Osteocyte (in vitro differentiated cells): ENCODE measurements around the gene WDR70. TPM values are rescaled to one million over a fixed set of nuclear protein-coding genes. Genes with fewer than 3 reads are reported as not detected.
"Not testable (repeated sequence)": the region's sequence is repeated elsewhere in the genome, so short reads cannot be mapped to it uniquely, and the experiment has no call there.

Experiments
- DNase-seq: peaks from one replicate; pipeline ENCODE4 v3.0.0; 2021; ENCODE audit warnings: mixed read lengths; ENCODE audit not compliant: unreplicated experiment; ENCODE audit errors: extremely low spot score
- H3K27ac Mint-ChIP-seq: one replicate; pipeline ENCODE4 v1.8.0; 2021; ENCODE audit warnings: mild to moderate bottlenecking, mixed read lengths; ENCODE audit not compliant: unreplicated experiment
- H3K27me3 Mint-ChIP-seq: one replicate; pipeline ENCODE4 v1.8.0; 2021; ENCODE audit warnings: mixed read lengths; ENCODE audit not compliant: unreplicated experiment
- H3K36me3 Mint-ChIP-seq: one replicate; pipeline ENCODE4 v1.8.0; 2021; ENCODE audit warnings: mixed read lengths; ENCODE audit not compliant: unreplicated experiment
- H3K4me1 Mint-ChIP-seq: one replicate; pipeline ENCODE4 v1.8.0; 2021; ENCODE audit warnings: mixed read lengths; ENCODE audit not compliant: unreplicated experiment
- H3K4me3 Mint-ChIP-seq: one replicate; pipeline ENCODE4 v1.8.0; 2021; ENCODE audit warnings: mild to moderate bottlenecking, moderate library complexity, mixed read lengths; ENCODE audit not compliant: unreplicated experiment
- H3K9me3 Mint-ChIP-seq: one replicate; pipeline ENCODE4 v1.8.0; 2021; ENCODE audit warnings: mixed read lengths; ENCODE audit not compliant: unreplicated experiment
- total RNA-seq: library from RNA; stranded (reverse); gene quantifications from 2 replicates; pipeline ENCODE4 v1.2.1, GENCODE V29; 2021
- TF ChIP-seq, protein P1 (sequence below): fragments of 200-600 bp; sonication (generic); IDR thresholded peaks from 2 replicates; pipeline ENCODE4 v1.5.0; 2021; ENCODE audit warnings: antibody characterized with exemption, mild to moderate bottlenecking, moderate library complexity

Gene WDR70
- total RNA-seq, 1 donor from 2014 or later, result 35.4 TPM

- no peak overlapping the region for H3K27ac Mint-ChIP-seq
- TF ChIP-seq, protein P1, sequence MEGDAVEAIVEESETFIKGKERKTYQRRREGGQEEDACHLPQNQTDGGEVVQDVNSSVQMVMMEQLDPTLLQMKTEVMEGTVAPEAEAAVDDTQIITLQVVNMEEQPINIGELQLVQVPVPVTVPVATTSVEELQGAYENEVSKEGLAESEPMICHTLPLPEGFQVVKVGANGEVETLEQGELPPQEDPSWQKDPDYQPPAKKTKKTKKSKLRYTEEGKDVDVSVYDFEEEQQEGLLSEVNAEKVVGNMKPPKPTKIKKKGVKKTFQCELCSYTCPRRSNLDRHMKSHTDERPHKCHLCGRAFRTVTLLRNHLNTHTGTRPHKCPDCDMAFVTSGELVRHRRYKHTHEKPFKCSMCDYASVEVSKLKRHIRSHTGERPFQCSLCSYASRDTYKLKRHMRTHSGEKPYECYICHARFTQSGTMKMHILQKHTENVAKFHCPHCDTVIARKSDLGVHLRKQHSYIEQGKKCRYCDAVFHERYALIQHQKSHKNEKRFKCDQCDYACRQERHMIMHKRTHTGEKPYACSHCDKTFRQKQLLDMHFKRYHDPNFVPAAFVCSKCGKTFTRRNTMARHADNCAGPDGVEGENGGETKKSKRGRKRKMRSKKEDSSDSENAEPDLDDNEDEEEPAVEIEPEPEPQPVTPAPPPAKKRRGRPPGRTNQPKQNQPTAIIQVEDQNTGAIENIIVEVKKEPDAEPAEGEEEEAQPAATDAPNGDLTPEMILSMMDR, result no peak
- H3K36me3 Mint-ChIP-seq, result peaks cover 2% of the 10 kb centered on the region
- H3K27me3 Mint-ChIP-seq, result no peaks in the 10 kb centered on the region
- H3K4me1 Mint-ChIP-seq, result no peaks in the 10 kb centered on the region
- peaks cover 6% of the 10 kb centered on the region for H3K9me3 Mint-ChIP-seq
- no peak overlapping the region for H3K4me3 Mint-ChIP-seq
- DNase-seq, result no peak
Observed at GRCh38 chr5:37575541-37576489, 196.7 kb downstream of the WDR70 start.

GRCh38 chr5:37576552-37576951, 197.4 kb downstream of the WDR70 start:
- H3K4me3 Mint-ChIP-seq, result no peak overlapping the region
- no peaks in the 10 kb centered on the region for H3K27me3 Mint-ChIP-seq
- H3K9me3 Mint-ChIP-seq, result peaks cover 6% of the 10 kb centered on the region
- peaks cover 2% of the 10 kb centered on the region for H3K36me3 Mint-ChIP-seq
- DNase-seq, result no peak
- no peak overlapping the region for H3K27ac Mint-ChIP-seq
- TF ChIP-seq, protein P1, result no peak
- no peaks in the 10 kb centered on the region for H3K4me1 Mint-ChIP-seq

DNA sequence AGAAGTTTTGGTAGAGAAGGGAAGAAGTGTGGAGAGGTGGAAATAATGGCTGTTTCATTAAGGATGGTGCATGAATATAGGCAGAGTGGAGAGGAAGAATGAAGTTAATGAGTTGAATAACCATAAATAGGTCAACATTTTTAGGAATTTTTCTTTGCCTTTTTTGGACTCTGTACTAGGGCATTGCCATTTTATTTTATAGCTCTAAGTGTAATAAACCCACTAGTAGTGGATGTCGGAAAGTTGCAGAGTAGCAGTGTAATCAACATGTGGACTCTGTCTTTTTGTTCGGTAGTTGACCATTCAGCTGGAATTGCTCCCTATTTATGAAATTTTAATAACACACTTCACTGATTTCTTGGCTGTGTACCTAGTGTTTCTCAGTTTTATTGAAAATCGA, 199.1 kb downstream of the WDR70 start:
- no peaks in the 10 kb centered on the region for H3K27me3 Mint-ChIP-seq
- peaks cover 2% of the 10 kb centered on the region for H3K36me3 Mint-ChIP-seq
- peaks cover 6% of the 10 kb centered on the region for H3K9me3 Mint-ChIP-seq
- no peak overlapping the region for H3K4me3 Mint-ChIP-seq
- H3K4me1 Mint-ChIP-seq, result no peaks in the 10 kb centered on the region
- no peak overlapping the region for H3K27ac Mint-ChIP-seq
- TF ChIP-seq, protein P1, result no peak
- no peak for DNase-seq

DNA sequence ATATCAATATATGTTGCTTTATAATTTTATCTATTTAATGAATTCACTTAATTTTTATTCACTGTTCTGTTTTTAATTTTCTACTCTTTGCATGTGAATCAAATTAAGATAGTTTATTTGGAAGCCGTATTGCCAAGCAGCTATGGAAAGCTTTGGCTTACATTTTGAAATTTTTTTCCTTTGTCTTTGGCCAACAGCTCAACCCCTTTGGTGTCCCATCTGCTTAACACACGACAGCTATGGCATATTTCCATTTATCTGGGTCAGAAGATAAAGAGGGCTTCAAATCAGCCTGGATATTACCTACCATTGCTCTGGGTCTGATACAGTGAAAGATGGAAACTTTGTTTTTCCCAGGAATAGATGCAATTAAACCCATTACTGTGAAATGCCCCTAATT, 201.0 kb downstream of the WDR70 start:
- peaks cover 2% of the 10 kb centered on the region for H3K36me3 Mint-ChIP-seq
- TF ChIP-seq, protein P1, result no peak
- H3K27ac Mint-ChIP-seq, result no peak overlapping the region
- H3K27me3 Mint-ChIP-seq, result no peaks in the 10 kb centered on the region
- no peaks in the 10 kb centered on the region for H3K4me1 Mint-ChIP-seq
- H3K9me3 Mint-ChIP-seq, result no peaks in the 10 kb centered on the region
- no peak overlapping the region for H3K4me3 Mint-ChIP-seq
- DNase-seq, result no peak

GRCh38 chr5:37582202-37582601, 203.1 kb downstream of the WDR70 start:
- Mint-ChIP-seq H3K4me1 (no peaks in the 10 kb centered on the region), H3K36me3 (no peaks in the 10 kb centered on the region), H3K27ac (no peak overlapping the region), H3K27me3 (no peaks in the 10 kb centered on the region), H3K4me3 (no peak overlapping the region), H3K9me3 (no peaks in the 10 kb centered on the region)
- TF ChIP-seq, protein P1, result no peak
- DNase-seq, result no peak

- H3K4me1 Mint-ChIP-seq, H3K36me3 Mint-ChIP-seq, H3K4me3 Mint-ChIP-seq, H3K9me3 Mint-ChIP-seq, H3K27ac Mint-ChIP-seq, H3K27me3 Mint-ChIP-seq, DNase-seq: not testable (repeated sequence)
Observed at GRCh38 chr5:37593292-37593691, 214.2 kb downstream of the WDR70 start.

DNA sequence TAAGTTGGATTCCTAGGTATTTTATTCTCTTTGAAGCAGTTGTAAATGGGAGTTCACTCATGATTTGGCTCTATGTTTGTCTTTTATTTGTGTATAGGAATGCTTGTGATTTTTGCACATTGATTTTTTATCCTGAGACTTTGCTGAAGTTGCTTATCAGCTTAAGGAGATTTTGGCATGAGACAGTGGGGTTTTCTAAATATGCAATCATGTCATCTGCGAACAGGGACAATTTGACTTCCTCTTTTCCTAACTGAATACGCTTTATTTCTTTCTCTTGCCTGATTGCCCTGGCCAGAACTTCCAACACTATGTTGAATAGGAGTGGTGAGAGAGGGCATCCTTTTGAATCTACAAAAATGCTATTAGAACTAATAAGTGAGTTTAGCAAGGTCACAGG, 215.7 kb downstream of the WDR70 start:
- H3K4me3 Mint-ChIP-seq, H3K27me3 Mint-ChIP-seq, H3K27ac Mint-ChIP-seq, H3K9me3 Mint-ChIP-seq, DNase-seq, H3K4me1 Mint-ChIP-seq, H3K36me3 Mint-ChIP-seq: not testable (repeated sequence)
